DOHH2 (cell line): Measurements from ENCODE around the gene NUDT8.

Experiments
- EZH2phosphoT487 ChIP-seq: fragments of 200-600 bp; sonication (generic); IDR thresholded peaks from 2 replicates; pipeline ENCODE4 v1.6.1; 2017; ENCODE audit warnings: borderline replicate concordance, mild to moderate bottlenecking, antibody characterized with exemption, low read length, moderate library complexity, mixed read lengths
- TF ChIP-seq, protein P1 (sequence below): fragments of 200-600 bp; sonication (generic); IDR thresholded peaks from one replicate; pipeline ENCODE4 v1.5.1; 2014; ENCODE audit warnings: antibody characterized with exemption, mild to moderate bottlenecking, low read depth, low read length; ENCODE audit not compliant: poor library complexity, severe bottlenecking

DNA sequence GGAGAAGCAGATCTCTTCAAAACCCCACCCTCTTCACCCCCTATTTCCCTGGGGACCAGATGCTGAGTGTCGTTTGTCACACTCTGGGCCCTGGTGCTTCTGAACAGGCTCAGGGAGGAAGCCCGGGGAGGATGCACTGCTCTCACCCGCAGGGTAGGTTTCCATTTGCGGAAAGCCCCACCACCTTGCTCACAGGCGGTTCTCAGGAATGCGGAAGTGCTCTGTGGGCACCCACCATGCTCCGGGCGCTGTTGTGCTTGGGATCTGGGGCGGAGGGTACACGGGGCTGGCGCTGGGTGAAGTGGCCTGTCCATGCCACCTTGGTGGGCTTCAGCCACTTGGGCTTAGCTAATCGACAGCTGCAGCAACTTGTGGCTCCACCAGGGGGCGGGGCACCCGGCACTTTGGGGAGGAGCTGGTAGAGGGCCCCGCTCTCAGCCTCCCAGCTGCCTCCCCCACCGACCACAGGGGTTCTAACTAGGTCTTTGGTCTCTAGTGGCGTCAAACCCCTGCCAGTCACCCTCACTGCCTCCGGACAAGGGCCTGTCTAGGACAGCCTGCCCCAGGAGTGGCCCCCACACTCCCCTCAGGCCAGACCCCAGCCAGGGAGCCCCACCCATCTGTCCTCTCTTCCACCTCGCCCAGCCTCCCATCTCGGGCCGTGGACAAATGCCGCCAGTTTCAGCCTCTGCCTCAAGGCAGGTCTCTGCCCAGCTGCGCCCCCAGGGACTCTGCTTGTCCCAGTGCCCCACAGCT, 15.6 kb downstream of the NUDT8 start:
- TF ChIP-seq, protein P1, sequence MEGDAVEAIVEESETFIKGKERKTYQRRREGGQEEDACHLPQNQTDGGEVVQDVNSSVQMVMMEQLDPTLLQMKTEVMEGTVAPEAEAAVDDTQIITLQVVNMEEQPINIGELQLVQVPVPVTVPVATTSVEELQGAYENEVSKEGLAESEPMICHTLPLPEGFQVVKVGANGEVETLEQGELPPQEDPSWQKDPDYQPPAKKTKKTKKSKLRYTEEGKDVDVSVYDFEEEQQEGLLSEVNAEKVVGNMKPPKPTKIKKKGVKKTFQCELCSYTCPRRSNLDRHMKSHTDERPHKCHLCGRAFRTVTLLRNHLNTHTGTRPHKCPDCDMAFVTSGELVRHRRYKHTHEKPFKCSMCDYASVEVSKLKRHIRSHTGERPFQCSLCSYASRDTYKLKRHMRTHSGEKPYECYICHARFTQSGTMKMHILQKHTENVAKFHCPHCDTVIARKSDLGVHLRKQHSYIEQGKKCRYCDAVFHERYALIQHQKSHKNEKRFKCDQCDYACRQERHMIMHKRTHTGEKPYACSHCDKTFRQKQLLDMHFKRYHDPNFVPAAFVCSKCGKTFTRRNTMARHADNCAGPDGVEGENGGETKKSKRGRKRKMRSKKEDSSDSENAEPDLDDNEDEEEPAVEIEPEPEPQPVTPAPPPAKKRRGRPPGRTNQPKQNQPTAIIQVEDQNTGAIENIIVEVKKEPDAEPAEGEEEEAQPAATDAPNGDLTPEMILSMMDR: peak; percentile 69
- no peak for TF ChIP-seq EZH2phosphoT487
